ENCODE results near the gene DMTF1. TPM values are rescaled to one million over a fixed set of nuclear protein-coding genes. Genes with fewer than 3 reads are reported as not detected.

The DMTF1 gene
- total and polyA plus RNA-seq, 7 donors = 8.3 to 25.3 (median 16.8) TPM

DNA sequence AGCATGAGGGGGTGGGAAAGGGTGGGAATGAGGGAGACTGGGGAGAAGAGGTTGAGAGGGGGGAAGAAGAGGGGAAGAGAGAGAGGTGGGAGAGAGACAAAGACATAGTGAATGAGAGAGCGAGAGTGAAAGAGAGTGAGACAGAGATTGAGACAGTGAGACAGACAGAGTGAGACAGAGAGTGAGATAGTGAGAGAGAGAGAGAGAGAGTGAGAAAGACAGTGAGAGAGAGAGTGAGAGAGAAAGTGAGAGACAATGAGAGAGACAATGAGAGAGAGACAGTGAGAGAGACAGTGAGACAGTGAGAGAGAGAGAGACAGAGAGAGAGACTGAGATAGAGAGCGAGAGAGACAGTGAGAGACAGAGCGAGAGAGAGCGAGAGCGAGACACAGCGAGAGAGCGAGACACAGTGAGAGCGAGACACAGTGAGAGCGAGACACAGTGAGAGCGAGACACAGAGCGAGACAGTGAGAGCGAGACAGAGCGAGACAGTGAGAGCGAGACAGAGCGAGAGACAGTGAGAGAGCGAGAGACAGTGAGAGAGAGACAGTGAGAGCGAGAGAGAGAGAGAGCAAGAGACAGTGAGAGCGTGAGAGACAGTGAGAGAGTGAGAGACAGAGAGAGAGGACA is 57.2 kb downstream of the DMTF1 start:
- intact Hi-C loops (cut with DNase I) = no loop called here
- Histone ChIP-seq H3K9me3 (peaks cover 11% of the 10 kb centered on the region), H3K27ac (no peak overlapping the region), H3K27me3 (ENCODE audit: insufficient read depth in 3 of 3, low read length in 2 of 3) (no peaks in the 10 kb centered on the region), H3K4me1 (no peaks in the 10 kb centered on the region), H3K4me3 (no peak overlapping the region), H3K36me3 (ENCODE audit: insufficient read depth in 1 of 2, low read depth in 1 of 2) (no peaks in the 10 kb centered on the region)
- 91 to 96% (median 92%) methylated on average over 17 to 18 of the region's 18 CpGs for WGBS, 3 donors
- TF ChIP-seq, protein P1, sequence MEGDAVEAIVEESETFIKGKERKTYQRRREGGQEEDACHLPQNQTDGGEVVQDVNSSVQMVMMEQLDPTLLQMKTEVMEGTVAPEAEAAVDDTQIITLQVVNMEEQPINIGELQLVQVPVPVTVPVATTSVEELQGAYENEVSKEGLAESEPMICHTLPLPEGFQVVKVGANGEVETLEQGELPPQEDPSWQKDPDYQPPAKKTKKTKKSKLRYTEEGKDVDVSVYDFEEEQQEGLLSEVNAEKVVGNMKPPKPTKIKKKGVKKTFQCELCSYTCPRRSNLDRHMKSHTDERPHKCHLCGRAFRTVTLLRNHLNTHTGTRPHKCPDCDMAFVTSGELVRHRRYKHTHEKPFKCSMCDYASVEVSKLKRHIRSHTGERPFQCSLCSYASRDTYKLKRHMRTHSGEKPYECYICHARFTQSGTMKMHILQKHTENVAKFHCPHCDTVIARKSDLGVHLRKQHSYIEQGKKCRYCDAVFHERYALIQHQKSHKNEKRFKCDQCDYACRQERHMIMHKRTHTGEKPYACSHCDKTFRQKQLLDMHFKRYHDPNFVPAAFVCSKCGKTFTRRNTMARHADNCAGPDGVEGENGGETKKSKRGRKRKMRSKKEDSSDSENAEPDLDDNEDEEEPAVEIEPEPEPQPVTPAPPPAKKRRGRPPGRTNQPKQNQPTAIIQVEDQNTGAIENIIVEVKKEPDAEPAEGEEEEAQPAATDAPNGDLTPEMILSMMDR (IDR thresholded peaks at IDR 0.05) = no peak
- ATAC-seq (no peak), DNase-seq (no peak)

DNA sequence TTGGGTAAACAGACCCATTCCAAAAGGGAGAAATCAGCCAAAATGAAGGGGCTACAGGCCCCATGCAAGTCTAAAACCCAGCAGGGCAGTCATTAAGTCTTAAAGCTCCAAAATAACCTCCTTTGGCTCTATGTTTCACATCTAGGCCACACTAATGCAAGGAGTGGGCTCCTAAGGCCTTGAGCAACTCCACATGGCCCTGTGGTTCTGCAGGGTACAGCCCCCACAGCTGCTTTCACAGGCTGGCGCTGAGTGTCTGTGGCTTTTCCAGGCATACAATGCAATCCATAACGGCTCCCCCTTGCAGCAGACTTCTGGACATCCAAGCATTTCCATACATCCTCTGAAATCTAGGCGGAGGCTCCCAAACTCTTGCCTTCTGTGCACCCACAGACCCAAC is 58.3 kb downstream of the DMTF1 start:
- WGBS, 3 donors = 71 to 76% (median 72%) methylated on average over 3 of the region's 3 CpGs
- DNase-seq (no peak), ATAC-seq (no peak)
- intact Hi-C loops (cut with DNase I) = no loop called here
- Histone ChIP-seq H3K27ac (no peak overlapping the region), H3K27me3 (ENCODE audit: insufficient read depth in 3 of 3, low read length in 2 of 3) (no peaks in the 10 kb centered on the region), H3K9me3 (peaks cover 5% of the 10 kb centered on the region), H3K4me1 (no peaks in the 10 kb centered on the region), H3K4me3 (no peak overlapping the region), H3K36me3 (ENCODE audit: insufficient read depth in 1 of 2, low read depth in 1 of 2) (no peaks in the 10 kb centered on the region)
- TF ChIP-seq, protein P1 (IDR thresholded peaks at IDR 0.05) = no peak

DNA sequence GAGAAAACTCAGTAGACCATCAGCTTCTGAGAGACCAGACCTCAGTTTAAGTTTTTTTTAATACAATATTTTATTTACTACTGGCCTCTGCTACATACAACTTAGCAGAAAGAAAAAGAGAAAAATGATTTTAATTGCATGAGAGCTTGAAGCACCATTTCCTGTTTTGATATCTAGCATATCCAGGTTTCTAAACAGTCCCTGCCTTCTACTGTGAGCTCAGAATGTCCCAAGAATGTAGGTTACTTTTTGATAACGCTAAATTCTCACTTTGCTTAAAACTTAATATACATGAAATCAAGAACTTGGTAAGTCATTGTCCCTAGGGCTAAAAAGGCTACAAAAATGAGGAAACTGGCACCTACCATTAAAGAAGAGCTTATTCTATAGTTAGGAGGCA is 60.2 kb downstream of the DMTF1 start:
- 75 to 85% (median 77%) methylated on average over 1 of the region's 1 CpG for WGBS, 3 donors
- Histone ChIP-seq H3K4me3 (no peak overlapping the region), H3K27ac (no peak overlapping the region), H3K9me3 (no peaks in the 10 kb centered on the region), H3K36me3 (ENCODE audit: insufficient read depth in 1 of 2, low read depth in 1 of 2) (no peaks in the 10 kb centered on the region), H3K27me3 (ENCODE audit: insufficient read depth in 3 of 3, low read length in 2 of 3) (no peaks in the 10 kb centered on the region), H3K4me1 (no peaks in the 10 kb centered on the region)
- intact Hi-C loops (cut with DNase I) = no loop called here
- ATAC-seq = no peak
- TF ChIP-seq, protein P1 (IDR thresholded peaks at IDR 0.05) = no peak
- DNase-seq = no peak

DNA sequence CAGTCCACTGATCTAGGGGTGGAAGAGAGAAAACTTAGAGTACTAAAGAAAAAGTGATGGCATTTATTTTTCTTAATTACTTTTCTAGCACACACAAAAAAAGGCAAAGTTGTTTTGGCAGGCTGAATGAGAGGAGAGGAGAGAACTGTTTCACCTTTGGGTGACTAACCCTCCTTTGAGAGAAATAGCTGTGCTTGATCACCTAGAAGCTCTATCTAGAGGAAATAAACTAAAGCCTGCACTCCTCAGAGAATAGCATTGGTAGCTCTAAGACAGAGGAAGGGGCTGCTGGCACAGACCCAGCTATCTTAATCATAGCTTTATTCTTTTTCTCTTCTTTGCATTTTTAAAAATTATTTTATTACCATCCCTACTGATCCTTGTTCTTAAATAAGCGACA is 61.0 kb downstream of the DMTF1 start:
- H3K9me3 ChIP-seq = no peaks in the 10 kb centered on the region
- WGBS, 3 donors = 79 to 94% (median 83%) methylated on average over 1 of the region's 1 CpG
- peaks cover 3% of the 10 kb centered on the region for H3K4me1 ChIP-seq
- intact Hi-C loops (cut with DNase I) = no loop called here
- H3K4me3 ChIP-seq = no peak overlapping the region
- H3K27ac ChIP-seq = no peak overlapping the region
- H3K36me3 ChIP-seq (ENCODE audit: insufficient read depth in 1 of 2, low read depth in 1 of 2) = no peaks in the 10 kb centered on the region
- no peaks in the 10 kb centered on the region for H3K27me3 ChIP-seq (ENCODE audit: insufficient read depth in 3 of 3, low read length in 2 of 3)
- ATAC-seq (no peak), DNase-seq (no peak)
- TF ChIP-seq, protein P1 (IDR thresholded peaks at IDR 0.05) = no peak

DNA sequence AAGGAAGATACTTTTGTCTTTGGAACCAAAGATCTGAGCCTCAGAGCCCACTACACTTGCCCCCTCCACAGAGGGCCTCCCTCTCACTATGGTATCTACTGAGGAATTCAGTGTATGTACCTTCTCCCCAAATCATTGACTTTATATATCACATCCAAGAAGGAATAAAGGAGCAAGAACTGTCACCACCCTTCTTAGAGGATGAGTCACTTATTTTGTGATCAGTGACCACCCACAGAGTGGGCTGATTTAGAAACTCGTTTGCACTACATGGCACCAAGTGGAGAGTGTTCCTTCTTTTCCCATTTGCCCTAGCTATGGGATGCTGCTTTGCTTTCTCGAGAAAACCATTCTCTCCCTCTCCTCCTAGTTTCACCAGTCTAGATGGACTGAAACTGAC is 61.6 kb downstream of the DMTF1 start:
- 48 to 61% (median 53%) methylated on average over 2 of the region's 2 CpGs for WGBS, 3 donors
- Histone ChIP-seq H3K9me3 (no peaks in the 10 kb centered on the region), H3K27me3 (ENCODE audit: insufficient read depth in 3 of 3, low read length in 2 of 3) (no peaks in the 10 kb centered on the region), H3K4me1 (peaks cover 5% of the 10 kb centered on the region), H3K36me3 (ENCODE audit: insufficient read depth in 1 of 2, low read depth in 1 of 2) (no peaks in the 10 kb centered on the region), H3K27ac (no peak overlapping the region), H3K4me3 (no peak overlapping the region)
- DNase-seq (no peak), ATAC-seq (no peak)
- TF ChIP-seq, protein P1 (IDR thresholded peaks at IDR 0.05) = no peak
- intact Hi-C loops (cut with DNase I) = no loop called here

Data from psoas muscle (tissue), 8 donors.